Neural cell (in vitro differentiated cells): ENCODE data around the gene LYPD1.

Experiments
- CTCF ChIP-seq: fragments of 450-650 bp; IDR thresholded peaks from 2 replicates; pipeline ENCODE4 v1.5.1; 2014; ENCODE audit warnings: antibody characterized with exemption, mild to moderate bottlenecking, moderate library complexity; ENCODE audit not compliant: poor library complexity, severe bottlenecking
- EP300 ChIP-seq: fragments of 450-650 bp; conservative IDR thresholded peaks from 2 replicates; pipeline ENCODE4 v1.6.1; 2014; ENCODE audit warnings: antibody characterized with exemption, mild to moderate bottlenecking, moderate library complexity; ENCODE audit not compliant: poor library complexity, severe bottlenecking
- MXI1 ChIP-seq: fragments of 450-650 bp; conservative IDR thresholded peaks from 2 replicates; pipeline ENCODE4 v1.6.1; 2014; ENCODE audit warnings: antibody characterized with exemption, mild to moderate bottlenecking; ENCODE audit not compliant: poor library complexity, severe bottlenecking
- POLR2AphosphoS5 ChIP-seq: IDR thresholded peaks from 2 replicates; pipeline ENCODE4 v1.6.1; 2012
- RAD21 ChIP-seq: fragments of 450-650 bp; conservative IDR thresholded peaks from 2 replicates; pipeline ENCODE4 v1.6.1; 2014; ENCODE audit warnings: antibody characterized with exemption, mild to moderate bottlenecking, moderate library complexity

DNA sequence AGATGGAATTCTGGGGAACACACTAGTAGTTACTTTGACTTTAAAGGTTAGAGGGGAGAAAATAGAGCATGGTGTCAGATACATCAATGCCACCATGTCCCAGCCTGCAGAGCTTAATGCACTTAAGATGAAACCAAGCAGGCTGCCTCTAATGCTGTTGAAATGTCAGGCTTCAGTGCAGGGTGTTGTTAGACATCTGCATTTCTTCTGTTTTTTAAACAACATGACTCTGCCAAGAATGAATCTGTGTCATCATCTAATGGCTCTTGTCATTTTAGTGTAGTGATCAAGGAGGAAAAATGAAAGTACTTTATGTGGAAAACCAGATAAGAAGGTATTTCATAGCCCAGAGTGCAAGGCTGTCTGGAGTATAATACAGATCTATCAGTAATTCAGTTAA, 29.9 kb downstream of the LYPD1 start:
- TF ChIP-seq EP300 (peak; percentile 98), CTCF (no peak), POLR2AphosphoS5 (peak; percentile 83), RAD21 (peak; percentile 32), MXI1 (peak; percentile 21)
